GM12878 (cell line): ENCODE measurements around the gene CITED2. TPM values are rescaled to one million over a fixed set of nuclear protein-coding genes. Genes with fewer than 3 reads are reported as not detected.

Source experiments
- ATF3 ChIP-seq: IDR thresholded peaks from 2 replicates; pipeline ENCODE4 v1.6.1; 2011; ENCODE audit warnings: low read depth, mild to moderate bottlenecking, low read length, moderate library complexity, borderline replicate concordance; ENCODE audit errors: extremely low read depth
- BHLHE40 ChIP-seq, 2 experiments: fragments of 450-650 bp in 1 of 2; IDR thresholded peaks; 2 replicates each; pipeline ENCODE4 v1.6.1; 2011 to 2017; ENCODE audit warnings: low read depth in 2 of 2, borderline replicate concordance in 1 of 2, improper control_type of control experiment in 1 of 2, low read length in 1 of 2, mild to moderate bottlenecking in 1 of 2
- CHD4 ChIP-seq: fragments of 200-600 bp; sonication (generic); IDR thresholded peaks from 2 replicates; pipeline ENCODE4 v1.6.1; 2016; ENCODE audit warnings: mild to moderate bottlenecking
- DPF2 ChIP-seq: fragments of 450-650 bp; IDR thresholded peaks from 2 replicates; pipeline ENCODE4 v1.6.1; 2017; ENCODE audit warnings: mild to moderate bottlenecking
- ELK1 ChIP-seq: IDR thresholded peaks from 2 replicates; pipeline ENCODE4 v1.6.1; 2012; ENCODE audit warnings: low read depth, low read length, improper control_type of control experiment
- ETV6 ChIP-seq, 2 experiments: fragments of 450-650 bp in 1 of 2; IDR thresholded peaks in 1 of 2; conservative IDR thresholded peaks in 1 of 2; 2 replicates each; pipeline ENCODE4 v1.6.1; 2014; ENCODE audit warnings: antibody characterized with exemption in 1 of 2, borderline replicate concordance in 1 of 2, low read depth in 1 of 2, mild to moderate bottlenecking in 1 of 2, moderate library complexity in 1 of 2
- HCFC1 ChIP-seq: fragments of 150-350 bp; IDR thresholded peaks from 2 replicates; pipeline ENCODE4 v1.6.1; 2014; ENCODE audit warnings: low read length
- HDAC2 ChIP-seq: fragments of 200-600 bp; sonication (generic); IDR thresholded peaks from 2 replicates; pipeline ENCODE4 v1.6.1; 2017
- KDM1A ChIP-seq: fragments of 200-600 bp; sonication (generic); IDR thresholded peaks from 2 replicates; pipeline ENCODE4 v1.6.1; 2016; ENCODE audit warnings: borderline replicate concordance
- MLLT1 ChIP-seq: fragments of 450-650 bp; IDR thresholded peaks from 2 replicates; pipeline ENCODE4 v1.6.1; 2016; ENCODE audit warnings: mild to moderate bottlenecking
- PAX5 ChIP-seq: IDR thresholded peaks from 2 replicates; pipeline ENCODE4 v1.6.1; 2011; ENCODE audit warnings: low read depth, low read length, borderline replicate concordance
- SREBF1 ChIP-seq: IDR thresholded peaks from 2 replicates; pipeline ENCODE4 v1.6.1; 2012; ENCODE audit warnings: mild to moderate bottlenecking, low read length
- TBL1XR1 ChIP-seq: IDR thresholded peaks from 2 replicates; pipeline ENCODE4 v1.6.1; 2012; ENCODE audit warnings: low read depth, low read length, improper control_type of control experiment
- WRNIP1 ChIP-seq: IDR thresholded peaks from 2 replicates; pipeline ENCODE4 v1.6.1; 2011; ENCODE audit warnings: low read depth, low read length, improper control_type of control experiment, borderline replicate concordance
- ZNF622 ChIP-seq: fragments of 450-650 bp; IDR thresholded peaks from 2 replicates; pipeline ENCODE4 v1.6.1; 2017; ENCODE audit warnings: mild to moderate bottlenecking, inconsistent platforms
- polyA plus RNA-seq, 11 experiments: library from polyadenylated mRNA; depleted of rRNA in 4 of 11; unstranded in 6 of 11; stranded (reverse) in 5 of 11; fragments of >200 nt; fragmentation: Nextera tagmentation in 4 of 11; fragmentation: Illumina TruSeq in 1 of 11; extraction: Ambion mirVana in 4 of 11; extraction: Trizol in 1 of 11; gene quantifications; 1 replicate in 1 of 11; 2 replicates in 10 of 11; pipeline versions ENCODE4 v1.2.1 to v1.2.3, GENCODE V29; 2011 to 2016; ENCODE audit warnings: inconsistent platforms in 2 of 11, missing spikeins in 2 of 11, low read depth in 1 of 11
- total RNA-seq, 4 experiments: library from RNA; depleted of rRNA in 3 of 4; stranded (reverse); fragments of >200 nt in 3 of 4; fragmentation: Illumina TruSeq in 1 of 4; extraction: Trizol in 1 of 4; gene quantifications; 2 replicates each; pipeline versions ENCODE4 v1.2.1 to v1.2.3, GENCODE V29; 2013 to 2021
- TF ChIP-seq, protein P1 (sequence below): IDR thresholded peaks from 2 replicates; pipeline ENCODE4 v1.6.1; 2012; ENCODE audit warnings: improper control_type of control experiment, low read depth, low read length; ENCODE audit not compliant: insufficient replicate concordance
- TF ChIP-seq, protein P2 (sequence below): IDR thresholded peaks from 2 replicates; pipeline ENCODE4 v1.6.1; 2011; ENCODE audit warnings: borderline replicate concordance, low read depth, mild to moderate bottlenecking, moderate library complexity, mixed read lengths, low read length; ENCODE audit not compliant: insufficient read depth; ENCODE audit errors: extremely low read length
- TF ChIP-seq, protein P3 (sequence below): fragments of 450-650 bp; formaldehyde crosslinking; IDR thresholded peaks from 2 replicates; pipeline ENCODE4 v1.4.0; 2022; ENCODE audit warnings: mild to moderate bottlenecking, moderate library complexity

CITED2 gene
- total and polyA plus RNA-seq, 10 of the 15 experiments (the other 5 are each of a cell fraction or from before 2014, with no cell fraction given) = 0.08 to 20.0 (median 7.3) TPM

DNA sequence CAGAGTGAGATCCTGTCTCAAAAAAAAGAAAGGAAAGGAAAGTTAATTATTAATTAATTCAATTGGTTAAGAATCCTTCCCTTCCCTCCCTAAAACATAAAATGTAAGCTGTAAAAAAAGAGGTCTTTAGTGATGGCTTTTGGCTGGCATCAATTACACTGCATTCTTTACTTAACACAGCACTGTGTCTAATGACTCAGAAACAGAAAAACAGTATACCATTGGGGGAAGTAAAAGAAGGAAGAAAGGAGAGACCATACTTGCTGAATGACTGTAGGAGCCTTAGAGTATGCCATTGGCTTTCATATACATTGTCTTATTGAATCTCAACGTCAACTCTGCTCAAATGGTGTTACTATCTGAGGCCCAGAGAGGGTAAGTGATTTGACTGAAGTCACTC lies 18.3 kb upstream of the CITED2 start (continued):
- TF ChIP-seq, protein P1, sequence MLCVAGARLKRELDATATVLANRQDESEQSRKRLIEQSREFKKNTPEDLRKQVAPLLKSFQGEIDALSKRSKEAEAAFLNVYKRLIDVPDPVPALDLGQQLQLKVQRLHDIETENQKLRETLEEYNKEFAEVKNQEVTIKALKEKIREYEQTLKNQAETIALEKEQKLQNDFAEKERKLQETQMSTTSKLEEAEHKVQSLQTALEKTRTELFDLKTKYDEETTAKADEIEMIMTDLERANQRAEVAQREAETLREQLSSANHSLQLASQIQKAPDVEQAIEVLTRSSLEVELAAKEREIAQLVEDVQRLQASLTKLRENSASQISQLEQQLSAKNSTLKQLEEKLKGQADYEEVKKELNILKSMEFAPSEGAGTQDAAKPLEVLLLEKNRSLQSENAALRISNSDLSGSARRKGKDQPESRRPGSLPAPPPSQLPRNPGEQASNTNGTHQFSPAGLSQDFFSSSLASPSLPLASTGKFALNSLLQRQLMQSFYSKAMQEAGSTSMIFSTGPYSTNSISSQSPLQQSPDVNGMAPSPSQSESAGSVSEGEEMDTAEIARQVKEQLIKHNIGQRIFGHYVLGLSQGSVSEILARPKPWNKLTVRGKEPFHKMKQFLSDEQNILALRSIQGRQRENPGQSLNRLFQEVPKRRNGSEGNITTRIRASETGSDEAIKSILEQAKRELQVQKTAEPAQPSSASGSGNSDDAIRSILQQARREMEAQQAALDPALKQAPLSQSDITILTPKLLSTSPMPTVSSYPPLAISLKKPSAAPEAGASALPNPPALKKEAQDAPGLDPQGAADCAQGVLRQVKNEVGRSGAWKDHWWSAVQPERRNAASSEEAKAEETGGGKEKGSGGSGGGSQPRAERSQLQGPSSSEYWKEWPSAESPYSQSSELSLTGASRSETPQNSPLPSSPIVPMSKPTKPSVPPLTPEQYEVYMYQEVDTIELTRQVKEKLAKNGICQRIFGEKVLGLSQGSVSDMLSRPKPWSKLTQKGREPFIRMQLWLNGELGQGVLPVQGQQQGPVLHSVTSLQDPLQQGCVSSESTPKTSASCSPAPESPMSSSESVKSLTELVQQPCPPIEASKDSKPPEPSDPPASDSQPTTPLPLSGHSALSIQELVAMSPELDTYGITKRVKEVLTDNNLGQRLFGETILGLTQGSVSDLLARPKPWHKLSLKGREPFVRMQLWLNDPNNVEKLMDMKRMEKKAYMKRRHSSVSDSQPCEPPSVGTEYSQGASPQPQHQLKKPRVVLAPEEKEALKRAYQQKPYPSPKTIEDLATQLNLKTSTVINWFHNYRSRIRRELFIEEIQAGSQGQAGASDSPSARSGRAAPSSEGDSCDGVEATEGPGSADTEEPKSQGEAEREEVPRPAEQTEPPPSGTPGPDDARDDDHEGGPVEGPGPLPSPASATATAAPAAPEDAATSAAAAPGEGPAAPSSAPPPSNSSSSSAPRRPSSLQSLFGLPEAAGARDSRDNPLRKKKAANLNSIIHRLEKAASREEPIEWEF = no peak
- TF ChIP-seq ETV6 (conservative IDR thresholded peaks at IDR 0.05 in 1 of 2, IDR thresholded peaks at IDR 0.05 in 1 of 2; ENCODE audit: borderline replicate concordance in 1 of 2, low read depth in 1 of 2) (peak in 1 of 2 experiments; percentile 83; a peak in 2 of 4 replicates), KDM1A (no peak), WRNIP1 (no peak), ATF3 (no peak), SREBF1 (no peak), CHD4 (no peak), PAX5 (no peak), BHLHE40 (IDR thresholded peaks at IDR 0.05; ENCODE audit: borderline replicate concordance in 1 of 2, low read depth in 2 of 2, low read length in 1 of 2) (peak in 1 of 2 experiments; percentile 31; a peak in 1 of 4 replicates), TBL1XR1 (no peak), MLLT1 (no peak), DPF2 (peak; percentile 55; the same call in 1 of the 2 replicates), HCFC1 (no peak), ZNF622 (no peak), ELK1 (no peak), HDAC2 (no peak)
- TF ChIP-seq, protein P2, sequence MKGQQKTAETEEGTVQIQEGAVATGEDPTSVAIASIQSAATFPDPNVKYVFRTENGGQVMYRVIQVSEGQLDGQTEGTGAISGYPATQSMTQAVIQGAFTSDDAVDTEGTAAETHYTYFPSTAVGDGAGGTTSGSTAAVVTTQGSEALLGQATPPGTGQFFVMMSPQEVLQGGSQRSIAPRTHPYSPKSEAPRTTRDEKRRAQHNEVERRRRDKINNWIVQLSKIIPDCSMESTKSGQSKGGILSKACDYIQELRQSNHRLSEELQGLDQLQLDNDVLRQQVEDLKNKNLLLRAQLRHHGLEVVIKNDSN = no peak
- TF ChIP-seq, protein P3, sequence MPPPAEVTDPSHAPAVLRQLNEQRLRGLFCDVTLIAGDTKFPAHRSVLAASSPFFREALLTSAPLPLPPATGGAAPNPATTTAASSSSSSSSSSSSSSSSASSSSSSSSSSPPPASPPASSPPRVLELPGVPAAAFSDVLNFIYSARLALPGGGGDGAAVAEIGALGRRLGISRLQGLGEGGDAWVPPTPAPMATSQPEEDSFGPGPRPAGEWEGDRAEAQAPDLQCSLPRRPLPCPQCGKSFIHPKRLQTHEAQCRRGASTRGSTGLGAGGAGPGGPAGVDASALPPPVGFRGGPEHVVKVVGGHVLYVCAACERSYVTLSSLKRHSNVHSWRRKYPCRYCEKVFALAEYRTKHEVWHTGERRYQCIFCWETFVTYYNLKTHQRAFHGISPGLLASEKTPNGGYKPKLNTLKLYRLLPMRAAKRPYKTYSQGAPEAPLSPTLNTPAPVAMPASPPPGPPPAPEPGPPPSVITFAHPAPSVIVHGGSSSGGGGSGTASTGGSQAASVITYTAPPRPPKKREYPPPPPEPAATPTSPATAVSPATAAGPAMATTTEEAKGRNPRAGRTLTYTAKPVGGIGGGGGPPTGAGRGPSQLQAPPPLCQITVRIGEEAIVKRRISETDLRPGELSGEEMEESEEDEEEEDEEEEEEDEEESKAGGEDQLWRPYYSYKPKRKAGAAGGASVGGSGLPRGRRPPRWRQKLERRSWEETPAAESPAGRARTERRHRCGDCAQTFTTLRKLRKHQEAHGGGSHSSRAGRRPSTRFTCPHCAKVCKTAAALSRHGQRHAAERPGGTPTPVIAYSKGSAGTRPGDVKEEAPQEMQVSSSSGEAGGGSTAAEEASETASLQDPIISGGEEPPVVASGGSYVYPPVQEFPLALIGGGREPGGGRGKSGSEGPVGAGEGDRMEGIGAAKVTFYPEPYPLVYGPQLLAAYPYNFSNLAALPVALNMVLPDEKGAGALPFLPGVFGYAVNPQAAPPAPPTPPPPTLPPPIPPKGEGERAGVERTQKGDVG (CRISPR knock-in tag) = no peak
